Astrocyte of the hippocampus (primary cell): ENCODE measurements around the gene SUN5.
"Not testable (repeated sequence)": the region's sequence is repeated elsewhere in the genome, so short reads cannot be mapped to it uniquely, and the experiment has no call there.

Experiments
- DNase-seq: peaks from one replicate; pipeline ENCODE4 v3.0.0; 2011; ENCODE audit warnings: low read depth, low spot score

Gene SUN5

GRCh38 chr20:32977281-32978008 lies 26.8 kb downstream of the SUN5 start:
- DNase-seq, result no peak

GRCh38 chr20:32976746-32977145 lies 27.5 kb downstream of the SUN5 start:
- DNase-seq, result no peak

- no peak for DNase-seq
Observed at GRCh38 chr20:32975698-32976674, 28.2 kb downstream of the SUN5 start.

GRCh38 chr20:32975121-32975520 lies 29.1 kb downstream of the SUN5 start:
- not testable (repeated sequence) for DNase-seq

- DNase-seq, result not testable (repeated sequence)
Observed at GRCh38 chr20:32974204-32975064, 29.8 kb downstream of the SUN5 start.

GRCh38 chr20:32973077-32973717 lies 31.0 kb downstream of the SUN5 start:
- DNase-seq, result no peak

- DNase-seq, result no peak
Observed at GRCh38 chr20:32972181-32973076, 31.8 kb downstream of the SUN5 start.

GRCh38 chr20:32971703-32972161 lies 32.5 kb downstream of the SUN5 start:
- DNase-seq, result no peak

GRCh38 chr20:32970973-32971300 lies 33.3 kb downstream of the SUN5 start:
- no peak for DNase-seq

GRCh38 chr20:32970115-32970972 lies 33.9 kb downstream of the SUN5 start:
- DNase-seq, result no peak

GRCh38 chr20:32969356-32970114 lies 34.7 kb downstream of the SUN5 start:
- no peak for DNase-seq

GRCh38 chr20:32968478-32969241 lies 35.6 kb downstream of the SUN5 start:
- no peak for DNase-seq

GRCh38 chr20:32967961-32968457 lies 36.2 kb downstream of the SUN5 start:
- no peak for DNase-seq

GRCh38 chr20:32966881-32967781 lies 37.1 kb downstream of the SUN5 start:
- DNase-seq, result no peak

- DNase-seq, result no peak
Observed at GRCh38 chr20:32966382-32966781, 37.9 kb downstream of the SUN5 start.

- DNase-seq, result no peak
Observed at GRCh38 chr20:32965581-32966373, 38.5 kb downstream of the SUN5 start.
